ENCODE results near the gene SLC22A5. TPM values are rescaled to one million over a fixed set of nuclear protein-coding genes. Genes with fewer than 3 reads are reported as not detected.
A peak's percentile ranks its signal among the peaks of the same experiment; 100 is the strongest.

Gene SLC22A5
- total RNA-seq, 3 donors from 2014 or later (not counting 1 experiment from before 2014, with no cell fraction given) = 1.6 to 5.0 (median 3.9) TPM

DNA sequence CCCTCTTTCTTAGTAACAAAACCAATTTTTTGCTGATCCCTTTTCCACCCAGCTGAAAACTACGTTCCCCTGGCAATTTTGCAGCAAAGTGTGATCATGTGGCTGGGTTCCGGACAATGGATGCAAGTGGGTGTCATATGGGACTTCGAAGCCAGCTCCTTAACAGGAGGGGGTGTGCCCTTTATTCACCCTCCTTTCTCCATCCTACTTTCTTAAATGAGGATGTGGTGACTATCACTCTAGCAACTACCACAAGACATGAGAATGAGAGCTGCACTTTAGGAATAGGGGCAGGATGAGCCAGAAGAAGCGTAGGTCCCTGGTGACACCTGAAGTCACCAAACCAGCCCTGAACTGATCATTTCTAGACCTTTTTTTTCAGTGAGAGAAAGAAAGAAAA is 62.1 kb downstream of the SLC22A5 start:
- intact Hi-C loops (cut with micrococcal nuclease) = no loop called here
- Mint-ChIP-seq H3K36me3 (peaks cover 9% of the 10 kb centered on the region), H3K4me1 (peaks cover 96 to 97% of the 10 kb centered on the region in 2 donors), H3K27me3 (ENCODE audit: low read depth in 2 of 2) (no peaks in the 10 kb centered on the region), H3K27ac (peak overlapping the region; percentile 99 to 100), H3K9me3 (no peaks in the 10 kb centered on the region), H3K4me3 (peak overlapping the region; percentile 70)
- peaks cover 15% of the 10 kb centered on the region for H3K36me3 ChIP-seq (ENCODE audit: control insufficient read depth, insufficient read depth, low read length)
- DNase-seq (peak in 1 of 2 donors; percentile 33), ATAC-seq (no peak)
- no peaks in the 10 kb centered on the region for H3K27me3 ChIP-seq (ENCODE audit: control insufficient read depth, insufficient read depth, low read length)
- no peak overlapping the region for H3K4me3 ChIP-seq (ENCODE audit: low read length)
- 67% methylated on average over 3 of the region's 4 CpGs for WGBS (ENCODE audit: insufficient coverage)
- H3K27ac ChIP-seq (ENCODE audit: low read length) = peak overlapping the region; percentile 95
- H3K4me1 ChIP-seq (ENCODE audit: control insufficient read depth, insufficient read depth, low read length) = peaks cover 88% of the 10 kb centered on the region
- no peaks in the 10 kb centered on the region for H3K9me3 ChIP-seq (ENCODE audit: control insufficient read depth, insufficient read depth, low read length)
- TF ChIP-seq, protein P1, sequence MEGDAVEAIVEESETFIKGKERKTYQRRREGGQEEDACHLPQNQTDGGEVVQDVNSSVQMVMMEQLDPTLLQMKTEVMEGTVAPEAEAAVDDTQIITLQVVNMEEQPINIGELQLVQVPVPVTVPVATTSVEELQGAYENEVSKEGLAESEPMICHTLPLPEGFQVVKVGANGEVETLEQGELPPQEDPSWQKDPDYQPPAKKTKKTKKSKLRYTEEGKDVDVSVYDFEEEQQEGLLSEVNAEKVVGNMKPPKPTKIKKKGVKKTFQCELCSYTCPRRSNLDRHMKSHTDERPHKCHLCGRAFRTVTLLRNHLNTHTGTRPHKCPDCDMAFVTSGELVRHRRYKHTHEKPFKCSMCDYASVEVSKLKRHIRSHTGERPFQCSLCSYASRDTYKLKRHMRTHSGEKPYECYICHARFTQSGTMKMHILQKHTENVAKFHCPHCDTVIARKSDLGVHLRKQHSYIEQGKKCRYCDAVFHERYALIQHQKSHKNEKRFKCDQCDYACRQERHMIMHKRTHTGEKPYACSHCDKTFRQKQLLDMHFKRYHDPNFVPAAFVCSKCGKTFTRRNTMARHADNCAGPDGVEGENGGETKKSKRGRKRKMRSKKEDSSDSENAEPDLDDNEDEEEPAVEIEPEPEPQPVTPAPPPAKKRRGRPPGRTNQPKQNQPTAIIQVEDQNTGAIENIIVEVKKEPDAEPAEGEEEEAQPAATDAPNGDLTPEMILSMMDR (IDR thresholded peaks at IDR 0.05) = no peak

DNA sequence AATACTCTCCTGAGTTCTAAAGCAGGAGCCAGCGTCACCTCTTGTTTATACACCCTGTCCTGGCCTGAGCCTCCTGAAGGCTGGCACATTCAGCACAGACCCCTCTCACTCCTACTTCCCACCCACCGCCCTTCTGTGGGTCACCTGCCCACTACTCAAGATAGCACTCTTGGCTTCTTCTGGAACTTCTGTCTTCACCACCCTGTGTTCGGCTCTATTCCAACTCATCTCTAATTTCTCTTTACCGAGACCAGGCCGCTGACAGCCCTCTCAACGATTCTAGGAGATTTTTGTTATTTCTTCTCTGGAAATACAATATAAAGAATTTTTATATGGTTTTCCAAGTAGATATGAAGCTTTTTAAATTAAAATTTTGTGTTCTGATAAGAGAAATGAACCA is 63.6 kb downstream of the SLC22A5 start:
- H3K27me3 Mint-ChIP-seq (ENCODE audit: low read depth in 2 of 2) = no peaks in the 10 kb centered on the region
- H3K9me3 ChIP-seq (ENCODE audit: control insufficient read depth, insufficient read depth, low read length) = no peaks in the 10 kb centered on the region
- H3K9me3 Mint-ChIP-seq = no peaks in the 10 kb centered on the region
- H3K36me3 ChIP-seq (ENCODE audit: control insufficient read depth, insufficient read depth, low read length) = peaks cover 15% of the 10 kb centered on the region
- WGBS (ENCODE audit: insufficient coverage) = 96% methylated on average over 5 of the region's 6 CpGs
- intact Hi-C loops (cut with micrococcal nuclease) = no loop called here
- H3K4me1 ChIP-seq (ENCODE audit: control insufficient read depth, insufficient read depth, low read length) = peaks cover 88% of the 10 kb centered on the region
- H3K4me3 ChIP-seq (ENCODE audit: low read length) = no peak overlapping the region
- DNase-seq (no peak), ATAC-seq (no peak)
- peaks cover 9% of the 10 kb centered on the region for H3K36me3 Mint-ChIP-seq
- TF ChIP-seq, protein P1 (IDR thresholded peaks at IDR 0.05) = no peak
- H3K27ac Mint-ChIP-seq = peak overlapping the region; percentile 99 to 100
- peaks cover 96 to 97% of the 10 kb centered on the region in 2 donors for H3K4me1 Mint-ChIP-seq
- peak overlapping the region; percentile 95 for H3K27ac ChIP-seq (ENCODE audit: low read length)
- H3K27me3 ChIP-seq (ENCODE audit: control insufficient read depth, insufficient read depth, low read length) = no peaks in the 10 kb centered on the region
- H3K4me3 Mint-ChIP-seq = peak overlapping the region; percentile 70

DNA sequence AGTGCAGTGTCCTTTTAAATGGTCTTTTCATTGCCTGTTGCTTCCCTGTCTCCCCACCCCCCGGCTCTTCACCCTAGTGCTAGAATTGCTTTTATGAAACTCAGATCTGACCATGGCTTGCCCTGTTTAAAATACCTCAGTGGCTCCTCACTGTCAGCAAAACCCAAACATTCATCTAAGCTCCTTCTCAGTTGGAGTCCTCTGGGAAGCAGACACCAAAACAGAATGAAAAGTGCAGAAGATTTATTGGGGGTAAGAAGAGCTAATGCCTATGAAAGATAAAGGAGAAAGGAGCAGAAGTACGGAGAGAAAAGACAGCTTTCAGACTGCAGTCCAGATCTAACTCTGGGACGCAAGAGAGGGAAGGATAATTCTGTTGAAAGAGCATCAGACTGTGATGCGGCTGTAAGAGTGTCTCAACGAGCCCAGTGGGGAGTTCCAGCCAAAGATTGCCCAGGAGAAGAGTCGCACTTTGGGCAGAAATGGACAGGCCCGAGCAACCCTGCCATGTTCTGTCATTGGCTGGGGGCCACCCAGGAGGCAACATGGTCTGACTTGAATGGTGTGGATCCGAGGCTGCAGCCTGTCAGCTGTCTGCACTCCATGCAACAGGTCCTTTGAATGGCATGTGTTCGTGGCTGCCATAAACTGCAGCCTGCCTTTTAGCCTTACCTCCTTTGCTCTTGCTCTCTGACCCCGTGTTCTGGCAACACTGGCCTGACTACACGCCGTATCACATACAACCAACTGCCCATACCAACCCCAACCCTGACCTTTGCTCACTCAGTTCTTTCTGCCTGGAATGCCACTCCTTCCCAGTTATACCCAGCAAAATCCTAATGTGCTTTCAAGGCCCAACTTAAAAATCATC is 65.1 kb downstream of the SLC22A5 start:
- no peaks in the 10 kb centered on the region for H3K9me3 Mint-ChIP-seq
- no peak for ATAC-seq
- Histone ChIP-seq H3K9me3 (ENCODE audit: control insufficient read depth, insufficient read depth, low read length) (no peaks in the 10 kb centered on the region), H3K4me3 (ENCODE audit: low read length) (no peak overlapping the region), H3K36me3 (ENCODE audit: control insufficient read depth, insufficient read depth, low read length) (peaks cover 18% of the 10 kb centered on the region), H3K27ac (ENCODE audit: low read length) (peak overlapping the region; percentile 54), H3K27me3 (ENCODE audit: control insufficient read depth, insufficient read depth, low read length) (no peaks in the 10 kb centered on the region), H3K4me1 (ENCODE audit: control insufficient read depth, insufficient read depth, low read length) (peaks cover 89% of the 10 kb centered on the region)
- no peaks in the 10 kb centered on the region for H3K27me3 Mint-ChIP-seq (ENCODE audit: low read depth in 2 of 2)
- H3K36me3 Mint-ChIP-seq = peaks cover 9% of the 10 kb centered on the region
- DNase-seq = no peak
- peak overlapping the region; percentile 42 for H3K4me3 Mint-ChIP-seq
- peak overlapping the region; percentile 87 to 100 for H3K27ac Mint-ChIP-seq
- peaks cover 94% of the 10 kb centered on the region in 2 donors for H3K4me1 Mint-ChIP-seq
- 89% methylated on average over 12 of the region's 12 CpGs for WGBS (ENCODE audit: insufficient coverage)
- intact Hi-C loops (cut with micrococcal nuclease) = no loop called here
- TF ChIP-seq, protein P1 (IDR thresholded peaks at IDR 0.05) = no peak
